ENCODE measurements around the gene SIK2. TPM values are rescaled to one million over a fixed set of nuclear protein-coding genes. Genes with fewer than 3 reads are reported as not detected.

SIK2 gene
- total RNA-seq, 3 donors from 2014 or later (not counting 1 experiment from before 2014, with no cell fraction given), result 7.1 to 14.3 (median 8.4) TPM

- WGBS (ENCODE audit: insufficient coverage), result 100% methylated on average over 2 of the region's 2 CpGs
Observed at GRCh38 chr11:111641339-111642015, 39.2 kb downstream of the SIK2 start.

GRCh38 chr11:111642542-111642941 lies 40.3 kb downstream of the SIK2 start:
- H3K9me3 Mint-ChIP-seq, result no peaks in the 10 kb centered on the region
- Histone ChIP-seq H3K27ac (ENCODE audit: low read length) (no peak overlapping the region), H3K4me3 (ENCODE audit: low read length) (no peak overlapping the region), H3K36me3 (ENCODE audit: control insufficient read depth, insufficient read depth, low read length) (no peaks in the 10 kb centered on the region), H3K9me3 (ENCODE audit: control insufficient read depth, insufficient read depth, low read length) (no peaks in the 10 kb centered on the region), H3K27me3 (ENCODE audit: control insufficient read depth, insufficient read depth, low read length) (no peaks in the 10 kb centered on the region), H3K4me1 (ENCODE audit: control insufficient read depth, insufficient read depth, low read length) (no peaks in the 10 kb centered on the region)
- peaks cover 5 to 10% of the 10 kb centered on the region in 2 donors for H3K4me1 Mint-ChIP-seq
- intact Hi-C loops (cut with micrococcal nuclease), result no loop called here
- 100% methylated on average over 1 of the region's 1 CpG for WGBS (ENCODE audit: insufficient coverage)
- DNase-seq (no peak), ATAC-seq (no peak)
- TF ChIP-seq, protein P1, sequence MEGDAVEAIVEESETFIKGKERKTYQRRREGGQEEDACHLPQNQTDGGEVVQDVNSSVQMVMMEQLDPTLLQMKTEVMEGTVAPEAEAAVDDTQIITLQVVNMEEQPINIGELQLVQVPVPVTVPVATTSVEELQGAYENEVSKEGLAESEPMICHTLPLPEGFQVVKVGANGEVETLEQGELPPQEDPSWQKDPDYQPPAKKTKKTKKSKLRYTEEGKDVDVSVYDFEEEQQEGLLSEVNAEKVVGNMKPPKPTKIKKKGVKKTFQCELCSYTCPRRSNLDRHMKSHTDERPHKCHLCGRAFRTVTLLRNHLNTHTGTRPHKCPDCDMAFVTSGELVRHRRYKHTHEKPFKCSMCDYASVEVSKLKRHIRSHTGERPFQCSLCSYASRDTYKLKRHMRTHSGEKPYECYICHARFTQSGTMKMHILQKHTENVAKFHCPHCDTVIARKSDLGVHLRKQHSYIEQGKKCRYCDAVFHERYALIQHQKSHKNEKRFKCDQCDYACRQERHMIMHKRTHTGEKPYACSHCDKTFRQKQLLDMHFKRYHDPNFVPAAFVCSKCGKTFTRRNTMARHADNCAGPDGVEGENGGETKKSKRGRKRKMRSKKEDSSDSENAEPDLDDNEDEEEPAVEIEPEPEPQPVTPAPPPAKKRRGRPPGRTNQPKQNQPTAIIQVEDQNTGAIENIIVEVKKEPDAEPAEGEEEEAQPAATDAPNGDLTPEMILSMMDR (IDR thresholded peaks at IDR 0.05), result no peak
- no peaks in the 10 kb centered on the region for H3K36me3 Mint-ChIP-seq
- H3K4me3 Mint-ChIP-seq, result no peak overlapping the region
- no peaks in the 10 kb centered on the region for H3K27me3 Mint-ChIP-seq (ENCODE audit: low read depth in 2 of 2)
- H3K27ac Mint-ChIP-seq, result no peak overlapping the region

More at GRCh38 chr11:111641339-111642015, 39.2 kb downstream of the SIK2 start:
- Histone ChIP-seq H3K4me3 (ENCODE audit: low read length) (no peak overlapping the region), H3K27ac (ENCODE audit: low read length) (no peak overlapping the region), H3K9me3 (ENCODE audit: control insufficient read depth, insufficient read depth, low read length) (no peaks in the 10 kb centered on the region), H3K36me3 (ENCODE audit: control insufficient read depth, insufficient read depth, low read length) (no peaks in the 10 kb centered on the region), H3K4me1 (ENCODE audit: control insufficient read depth, insufficient read depth, low read length) (no peaks in the 10 kb centered on the region), H3K27me3 (ENCODE audit: control insufficient read depth, insufficient read depth, low read length) (no peaks in the 10 kb centered on the region)
- no peaks in the 10 kb centered on the region for H3K9me3 Mint-ChIP-seq
- no peak overlapping the region for H3K4me3 Mint-ChIP-seq
- no peaks in the 10 kb centered on the region for H3K27me3 Mint-ChIP-seq (ENCODE audit: low read depth in 2 of 2)
- H3K4me1 Mint-ChIP-seq, result peaks cover 6 to 10% of the 10 kb centered on the region in 2 donors
- no peak overlapping the region for H3K27ac Mint-ChIP-seq
- ATAC-seq (no peak), DNase-seq (no peak)
- TF ChIP-seq, protein P1 (IDR thresholded peaks at IDR 0.05), result no peak
- intact Hi-C loops (cut with micrococcal nuclease), result no loop called here
- H3K36me3 Mint-ChIP-seq, result no peaks in the 10 kb centered on the region

GRCh38 chr11:111644922-111645321 lies 42.7 kb downstream of the SIK2 start:
- no peak overlapping the region for H3K27ac ChIP-seq (ENCODE audit: low read length)
- Mint-ChIP-seq H3K4me3 (no peak overlapping the region), H3K9me3 (no peaks in the 10 kb centered on the region), H3K36me3 (no peaks in the 10 kb centered on the region), H3K27me3 (ENCODE audit: low read depth in 2 of 2) (no peaks in the 10 kb centered on the region), H3K4me1 (peaks cover 5 to 6% of the 10 kb centered on the region in 2 donors), H3K27ac (no peak overlapping the region)
- H3K27me3 ChIP-seq (ENCODE audit: control insufficient read depth, insufficient read depth, low read length), result no peaks in the 10 kb centered on the region
- DNase-seq (no peak), ATAC-seq (no peak)
- WGBS (ENCODE audit: insufficient coverage), result 86% methylated on average over 1 of the region's 1 CpG
- intact Hi-C loops (cut with micrococcal nuclease), result no loop called here
- no peak overlapping the region for H3K4me3 ChIP-seq (ENCODE audit: low read length)
- H3K9me3 ChIP-seq (ENCODE audit: control insufficient read depth, insufficient read depth, low read length), result no peaks in the 10 kb centered on the region
- no peaks in the 10 kb centered on the region for H3K36me3 ChIP-seq (ENCODE audit: control insufficient read depth, insufficient read depth, low read length)
- no peaks in the 10 kb centered on the region for H3K4me1 ChIP-seq (ENCODE audit: control insufficient read depth, insufficient read depth, low read length)
- TF ChIP-seq, protein P1 (IDR thresholded peaks at IDR 0.05), result no peak

All from natural killer cell (primary cell).